Right renal pelvis (tissue), 4 donors: Measurements from ENCODE around the gene UBE2I. TPM values are rescaled to one million over a fixed set of nuclear protein-coding genes. Genes with fewer than 3 reads are reported as not detected.
"Not testable (repeated sequence)": the region's sequence is repeated elsewhere in the genome, so short reads cannot be mapped to it uniquely, and the experiment has no call there.

Experiments
- DNase-seq, 4 donors: peaks; one replicate each; pipeline ENCODE4 v3.0.0-alpha.2; 2013; ENCODE audit warnings: low read depth in 4 of 4, low spot score in 3 of 4, missing footprints in 1 of 4
- polyA plus RNA-seq, 4 donors: library from polyadenylated mRNA; unstranded; fragments of 120-200 nt; gene quantifications; one replicate each; pipeline ENCODE4 v1.2.1, GENCODE V29; 2013; ENCODE audit not compliant: insufficient read length in 4 of 4

The UBE2I gene
- polyA plus RNA-seq, 4 donors, result 169 to 186 (median 176) TPM

- no peak for DNase-seq
Measured at GRCh38 chr16:1326946-1327618, 17.6 kb downstream of the UBE2I start.

GRCh38 chr16:1327619-1327947 is 18.1 kb downstream of the UBE2I start:
- DNase-seq, result no peak

GRCh38 chr16:1328136-1328535 is 18.7 kb downstream of the UBE2I start:
- not testable (repeated sequence) for DNase-seq

- DNase-seq, result not testable (repeated sequence)
Measured at GRCh38 chr16:1328961-1329360, 19.5 kb downstream of the UBE2I start.

GRCh38 chr16:1330260-1330914 is 21.0 kb downstream of the UBE2I start:
- DNase-seq, result no peak

GRCh38 chr16:1330931-1331711 is 21.7 kb downstream of the UBE2I start:
- no peak for DNase-seq

GRCh38 chr16:1331712-1332617 is 22.5 kb downstream of the UBE2I start:
- peak; percentile 55 to 85 (median 71) for DNase-seq

GRCh38 chr16:1332618-1333148 is 23.2 kb downstream of the UBE2I start:
- DNase-seq, result no peak

- no peak for DNase-seq
Measured at GRCh38 chr16:1333149-1333812, 23.8 kb downstream of the UBE2I start, which contains the start of gene BAIAP3. Gene BAIAP3 (plus strand): TSS chr16:1333645. CDS start chr16:1338550, 4,905 bp downstream.

GRCh38 chr16:1333854-1334700 is 24.6 kb downstream of the UBE2I start:
- DNase-seq, result no peak

- no peak for DNase-seq
Measured at GRCh38 chr16:1334739-1335138, 25.3 kb downstream of the UBE2I start.

GRCh38 chr16:1335211-1335971 is 26.0 kb downstream of the UBE2I start:
- DNase-seq, result no peak

- DNase-seq, result no peak
Measured at GRCh38 chr16:1335996-1336395, 26.6 kb downstream of the UBE2I start.

GRCh38 chr16:1336619-1337018 is 27.2 kb downstream of the UBE2I start:
- no peak for DNase-seq

- no peak for DNase-seq
Measured at GRCh38 chr16:1337486-1337885, 28.1 kb downstream of the UBE2I start.

GRCh38 chr16:1338119-1338730 is 28.8 kb downstream of the UBE2I start:
- no peak for DNase-seq

- no peak for DNase-seq
Measured at GRCh38 chr16:1338855-1339675, 29.6 kb downstream of the UBE2I start.
